GM19455 (cell line): ENCODE results near the gene MYO1D.

Experiments used
- ATAC-seq: cut with Tn5 transposase; IDR thresholded peaks from one replicate; pipeline ENCODE4 v1.9.1; 2021; ENCODE audit not compliant: unreplicated experiment

Gene MYO1D

DNA sequence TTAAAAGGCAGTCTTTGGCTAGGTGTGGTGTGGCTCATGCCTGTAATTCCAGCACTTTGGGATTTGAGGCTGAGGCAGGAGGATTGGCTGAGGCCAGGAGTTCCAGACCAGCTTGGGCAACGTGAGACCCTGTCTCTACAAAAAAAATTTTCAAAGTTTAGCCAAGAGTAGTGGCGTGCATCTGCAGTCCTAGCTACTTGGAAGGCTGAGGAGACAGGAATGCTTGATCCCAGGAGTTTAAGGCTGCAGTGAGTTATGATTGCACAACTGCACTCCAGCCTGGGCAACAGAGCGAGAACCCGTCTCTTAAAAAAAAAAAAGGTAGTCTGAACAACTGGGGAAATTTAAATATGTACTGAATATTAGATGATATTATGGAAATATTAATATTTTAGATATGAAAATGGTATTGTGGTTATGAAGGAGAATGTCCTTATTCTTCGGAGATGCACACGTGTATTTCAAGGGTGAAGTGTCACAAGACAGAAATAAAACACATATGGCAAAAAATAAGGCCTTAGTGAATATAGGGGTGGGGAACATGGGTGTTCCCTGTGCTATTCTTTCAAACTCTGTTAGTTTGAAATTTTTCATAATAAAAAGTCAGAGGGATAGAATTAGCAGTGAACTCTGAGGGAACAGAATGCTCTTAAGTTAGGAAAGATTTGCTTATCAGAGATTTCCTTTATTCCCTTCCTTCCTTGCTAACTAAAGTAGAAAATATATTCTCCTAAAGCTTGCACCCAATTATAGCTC lies 245.4 kb downstream of the MYO1D start:
- no peak for ATAC-seq

DNA sequence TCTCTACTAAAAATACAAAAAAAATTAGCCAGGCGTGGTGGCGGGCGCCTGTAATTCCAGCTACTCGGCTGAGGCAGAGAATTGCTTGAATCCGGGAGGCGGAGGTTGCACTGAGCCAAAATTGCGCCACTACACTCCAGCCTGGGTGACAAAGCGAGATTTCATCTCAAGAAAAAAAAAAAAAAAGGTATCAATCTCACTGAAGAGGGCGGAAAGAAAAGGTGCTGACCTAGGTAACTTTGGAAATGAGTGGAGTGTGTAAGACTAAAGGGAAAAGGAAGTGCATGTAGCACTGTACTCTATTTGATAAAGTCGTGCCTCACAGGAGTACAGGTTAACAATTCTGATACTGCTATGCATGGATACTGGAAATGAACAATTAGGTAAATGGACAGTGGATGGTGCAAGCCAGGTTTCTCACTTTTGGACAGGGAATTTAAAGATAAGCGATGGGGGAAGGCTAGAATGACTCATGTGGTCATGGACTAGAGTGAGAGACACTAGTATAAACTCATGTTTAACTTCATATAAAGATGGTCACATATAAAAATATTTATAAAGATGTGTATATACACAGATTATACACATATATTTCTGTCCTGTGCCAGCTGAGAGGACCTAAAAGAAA lies 247.2 kb downstream of the MYO1D start:
- ATAC-seq, result no peak

- no peak for ATAC-seq
Observed at GRCh38 chr17:32628271-32629044, 248.5 kb downstream of the MYO1D start.

DNA sequence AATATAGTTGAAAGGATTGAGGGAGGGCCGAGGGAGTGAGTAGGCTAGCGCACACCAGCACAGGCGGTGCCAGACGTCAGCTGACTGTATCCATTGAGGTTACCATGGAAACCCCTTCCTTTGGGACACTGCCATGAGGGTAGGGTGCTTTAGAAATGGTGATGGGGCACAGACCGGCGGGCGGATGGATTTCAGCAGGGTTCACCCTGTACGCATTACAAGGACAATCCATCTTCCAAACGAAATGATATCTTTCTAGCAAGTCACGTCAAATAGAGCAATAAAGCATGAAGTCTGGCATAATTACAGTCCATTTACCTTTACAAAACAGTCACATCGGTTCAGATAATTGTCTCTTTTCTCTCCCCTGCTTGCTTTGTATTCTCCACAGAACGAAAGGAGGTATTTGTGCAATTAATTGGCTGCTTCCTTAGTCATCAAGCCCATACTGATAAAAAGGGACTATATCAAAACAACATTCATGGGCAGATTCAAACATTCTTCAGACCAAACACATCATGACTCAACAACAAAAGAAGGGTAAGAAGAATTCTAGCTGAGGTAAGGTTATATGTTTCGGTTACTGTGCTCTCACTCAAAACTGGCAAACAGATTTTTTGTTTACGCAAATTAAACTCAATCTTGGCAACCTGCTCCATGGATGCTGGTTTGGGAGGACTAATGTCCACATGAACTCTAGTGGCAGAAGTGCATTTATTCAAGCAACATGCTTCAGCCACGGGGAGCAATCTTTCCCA lies 249.5 kb downstream of the MYO1D start:
- no peak for ATAC-seq

DNA sequence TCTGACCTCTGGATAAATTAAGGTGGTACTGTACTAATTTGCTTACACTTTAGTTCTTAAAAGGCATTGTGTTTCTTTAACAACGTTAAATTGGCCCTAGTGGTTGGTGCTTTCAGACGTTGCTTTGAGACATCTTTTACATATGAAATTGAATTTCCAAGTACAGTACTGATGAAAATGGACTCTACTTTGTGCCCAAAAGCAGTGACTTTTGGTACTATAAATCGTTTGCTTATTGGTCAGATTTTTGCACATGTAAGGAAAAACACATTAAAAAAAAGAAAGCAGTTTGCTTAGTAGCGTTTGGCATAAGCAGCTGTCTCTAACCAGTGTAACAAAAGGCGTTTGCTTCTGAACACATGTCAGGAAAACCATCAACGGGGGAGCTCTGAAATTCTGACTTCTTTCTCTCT lies 250.5 kb downstream of the MYO1D start:
- ATAC-seq, result no peak

DNA sequence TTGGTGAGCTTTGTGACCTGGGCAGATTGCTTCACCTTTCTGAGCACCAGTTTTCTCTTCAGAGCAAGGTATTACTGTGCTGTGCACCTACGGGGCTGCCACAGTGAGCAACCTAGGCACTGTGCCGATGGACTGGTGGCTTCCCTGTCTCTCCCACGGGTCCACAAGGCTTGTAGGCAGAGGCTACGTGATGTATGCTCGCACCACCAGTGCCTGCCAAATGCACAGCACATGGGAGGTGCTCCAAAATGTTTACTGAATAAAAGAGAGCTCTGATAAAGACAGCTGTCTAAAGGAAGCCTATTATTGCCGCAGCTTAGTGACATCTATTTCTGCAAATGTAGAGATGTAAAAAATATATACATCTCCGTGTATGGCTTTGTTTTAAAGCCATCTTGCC lies 251.0 kb downstream of the MYO1D start:
- no peak for ATAC-seq

DNA sequence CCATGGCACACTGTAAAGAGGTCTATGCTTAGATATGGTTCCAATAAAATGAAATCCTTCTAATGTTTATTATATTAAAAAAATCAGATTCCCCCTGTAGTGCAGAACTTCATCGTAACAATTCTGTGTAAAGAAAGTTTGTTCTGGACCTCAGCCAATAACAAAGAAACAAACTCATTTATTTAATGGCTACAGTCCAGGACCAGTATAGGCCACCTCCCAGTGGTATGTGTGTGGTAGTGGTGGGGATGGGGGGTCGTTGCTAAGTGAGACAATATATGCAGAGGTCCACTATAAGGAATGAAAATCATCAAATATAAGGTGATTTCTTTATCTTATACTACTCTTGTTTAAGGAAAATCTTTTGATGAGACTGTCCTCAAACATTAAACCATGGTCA lies 253.7 kb downstream of the MYO1D start:
- ATAC-seq, result no peak

DNA sequence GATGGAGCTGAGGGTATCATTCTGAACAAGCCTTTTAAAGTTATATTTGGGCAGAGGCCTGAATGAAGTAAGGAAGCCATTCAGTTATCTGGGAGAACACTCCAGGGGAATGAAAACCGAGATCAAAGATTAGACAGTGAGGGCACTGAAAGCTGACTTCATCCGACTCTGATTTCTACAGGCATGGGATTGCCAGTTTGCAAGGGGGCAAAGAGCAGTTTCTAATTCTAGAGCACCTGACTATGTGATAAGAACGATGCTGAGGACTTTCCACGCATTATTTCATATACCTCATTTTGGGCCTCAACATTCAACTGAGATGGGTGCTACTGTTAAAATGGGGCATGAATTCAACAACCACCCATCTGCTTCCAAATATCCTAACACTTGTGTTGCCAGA lies 254.4 kb downstream of the MYO1D start:
- no peak for ATAC-seq

GRCh38 chr17:32621612-32622312 lies 255.2 kb downstream of the MYO1D start:
- no peak for ATAC-seq

- no peak for ATAC-seq
Observed at GRCh38 chr17:32615326-32615725, 261.6 kb downstream of the MYO1D start.

DNA sequence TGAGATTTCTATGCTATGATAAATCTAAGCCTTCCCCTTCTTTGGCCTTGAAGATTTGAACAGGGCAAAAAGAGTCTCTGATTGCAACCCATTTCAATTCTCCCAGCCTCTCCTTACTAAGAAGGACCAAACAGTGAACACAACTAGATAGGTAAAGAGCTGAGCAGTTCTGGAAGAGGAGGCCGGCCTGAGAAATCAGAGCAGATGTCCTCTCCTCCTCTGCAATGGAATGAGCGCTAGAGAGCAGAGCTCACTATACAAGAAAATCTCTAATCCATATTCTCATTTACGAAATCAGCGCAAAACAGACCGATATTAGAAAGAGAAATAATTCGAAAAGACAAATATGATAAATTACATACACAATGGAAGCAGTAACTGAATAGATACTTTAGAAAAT lies 266.0 kb downstream of the MYO1D start:
- no peak for ATAC-seq

GRCh38 chr17:32609884-32610650 lies 266.9 kb downstream of the MYO1D start:
- no peak for ATAC-seq

DNA sequence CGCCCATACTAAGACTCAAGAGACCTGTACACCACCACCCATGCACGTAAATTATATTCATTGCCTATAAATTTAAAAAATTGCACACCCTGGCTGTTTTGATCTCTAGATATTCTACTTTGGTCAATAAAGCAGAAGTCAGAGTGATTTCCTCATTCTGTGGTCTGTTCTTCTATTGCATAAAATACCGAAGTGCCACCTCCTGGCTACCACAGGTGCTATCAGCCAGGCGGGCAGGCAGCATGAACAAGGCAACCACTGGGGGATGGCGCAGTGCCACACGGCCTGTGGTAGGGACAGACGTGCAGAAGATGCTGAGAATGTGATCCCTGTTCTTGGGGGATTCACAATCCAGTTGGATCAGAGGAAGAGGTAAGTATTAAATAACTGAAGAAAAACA lies 267.8 kb downstream of the MYO1D start:
- no peak for ATAC-seq

- ATAC-seq, result no peak
Observed at GRCh38 chr17:32608267-32608666, 268.7 kb downstream of the MYO1D start.

- ATAC-seq, result no peak
Observed at GRCh38 chr17:32604966-32605365, 272.0 kb downstream of the MYO1D start.

DNA sequence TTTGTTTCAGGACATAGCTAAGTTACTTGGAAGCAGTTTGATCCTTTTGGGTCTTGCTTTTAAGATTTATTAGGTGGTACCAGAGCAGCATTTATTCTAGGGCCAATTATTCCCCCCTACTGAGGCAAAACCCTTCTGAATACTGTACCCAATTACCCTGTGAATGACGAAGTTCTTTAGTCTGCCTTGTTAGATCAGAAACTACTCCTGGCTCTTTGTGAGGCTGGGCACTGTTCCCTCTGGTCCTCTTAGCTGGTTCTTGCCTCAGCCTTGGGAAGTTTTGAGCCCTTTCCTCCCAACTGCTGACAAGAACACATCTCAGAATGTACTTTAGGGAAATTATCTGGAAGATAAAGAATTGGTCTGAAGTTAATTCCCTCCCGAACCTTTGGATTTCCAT lies 274.5 kb downstream of the MYO1D start:
- no peak for ATAC-seq

GRCh38 chr17:32601866-32602265 lies 275.1 kb downstream of the MYO1D start:
- ATAC-seq, result no peak

DNA sequence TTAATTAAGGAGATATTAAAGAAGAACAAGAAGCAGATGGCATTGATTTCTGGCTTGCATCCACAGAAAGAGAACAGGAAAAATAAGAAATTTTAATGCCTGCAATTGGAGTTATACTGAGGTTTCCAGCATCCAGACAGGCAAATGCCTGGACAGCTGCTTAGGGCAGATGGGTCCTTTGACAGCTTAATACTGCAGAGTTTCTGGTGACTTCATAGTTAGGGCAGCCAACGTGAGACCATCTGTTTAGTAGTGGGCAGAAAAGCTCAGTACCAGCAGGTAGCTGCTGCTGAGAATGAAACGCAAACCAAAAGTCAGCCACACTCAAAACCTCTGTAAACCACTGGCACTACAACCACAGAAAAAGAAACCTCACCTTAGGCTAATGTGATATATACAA lies 280.3 kb downstream of the MYO1D start:
- ATAC-seq, result no peak

DNA sequence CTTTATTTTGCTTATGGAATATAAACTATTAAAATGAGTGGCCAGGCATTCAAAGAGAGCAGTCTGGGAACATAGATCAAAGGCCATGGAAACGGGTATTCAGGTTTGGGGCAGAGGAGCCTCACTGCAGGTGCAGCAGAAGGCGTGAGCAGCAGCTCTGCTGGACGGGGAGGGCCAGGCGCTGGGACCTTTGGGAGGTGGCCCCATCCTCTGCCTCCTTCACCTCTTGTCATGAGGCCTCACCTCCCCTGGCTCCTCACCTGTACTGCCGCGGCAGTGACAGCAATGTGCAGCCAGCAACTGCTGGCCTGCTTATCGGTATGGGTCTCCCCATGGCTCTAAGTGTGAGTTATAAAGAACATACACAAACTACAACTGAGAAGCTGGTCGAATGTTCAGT lies 280.7 kb downstream of the MYO1D start:
- no peak for ATAC-seq

DNA sequence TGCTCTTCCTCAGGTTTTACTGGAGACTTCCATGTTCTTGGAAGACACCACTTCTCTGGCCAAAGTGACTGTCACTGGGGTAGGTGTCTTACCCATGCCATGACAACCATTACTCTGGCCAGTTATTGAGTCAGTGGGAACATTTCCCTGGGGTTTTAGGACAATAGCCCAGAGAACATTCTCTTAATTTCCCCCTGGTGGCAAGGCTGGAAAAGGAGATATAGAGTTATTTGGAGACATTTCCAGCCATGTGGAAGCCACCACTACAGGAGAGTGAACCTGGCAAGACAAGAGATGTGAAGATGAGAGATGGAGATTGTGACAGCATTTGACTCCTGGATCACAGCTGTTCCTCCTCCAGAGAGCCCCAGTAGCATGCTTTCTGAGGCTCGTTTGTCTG lies 283.9 kb downstream of the MYO1D start:
- ATAC-seq, result no peak
